KMS-11 (cell line): Measurements from ENCODE around the gene PHACTR3.

Source experiments
- H2AFZ ChIP-seq: fragments of 200-600 bp; sonication (generic); 2 replicates; pipeline ENCODE4 v1.6.1; 2016; ENCODE audit warnings: antibody characterized with exemption, mixed run types, low read depth
- H3K27ac ChIP-seq: fragments of 200-600 bp; sonication (generic); 2 replicates; pipeline ENCODE4 v1.6.1; 2016; ENCODE audit warnings: mild to moderate bottlenecking, mixed run types
- H3K27me3 ChIP-seq: fragments of 200-600 bp; sonication (generic); 2 replicates; pipeline ENCODE4 v1.6.1; 2017; ENCODE audit warnings: mild to moderate bottlenecking, low read depth, mixed run types, moderate library complexity; ENCODE audit not compliant: insufficient read depth
- H3K36me3 ChIP-seq: fragments of 200-600 bp; sonication (generic); 2 replicates; pipeline ENCODE4 v1.6.1; 2017; ENCODE audit warnings: mild to moderate bottlenecking, mixed run types; ENCODE audit not compliant: insufficient read depth
- H3K4me1 ChIP-seq: fragments of 200-600 bp; sonication (generic); 2 replicates; pipeline ENCODE4 v1.6.1; 2016; ENCODE audit warnings: mild to moderate bottlenecking, low read depth, mixed run types; ENCODE audit not compliant: poor library complexity, severe bottlenecking
- H3K4me2 ChIP-seq: fragments of 200-600 bp; sonication (generic); 2 replicates; pipeline ENCODE4 v1.7.0; 2016; ENCODE audit warnings: mild to moderate bottlenecking, mixed run types
- H3K4me3 ChIP-seq: fragments of 200-600 bp; sonication (generic); IDR thresholded peaks from 2 replicates; pipeline ENCODE4 v1.6.1; 2017; ENCODE audit warnings: low read depth, low read length, mixed read lengths; ENCODE audit not compliant: insufficient read depth
- H3K79me2 ChIP-seq: fragments of 200-600 bp; sonication (generic); 2 replicates; pipeline ENCODE4 v1.6.1; 2016; ENCODE audit warnings: low read depth, mixed run types; ENCODE audit not compliant: insufficient read depth
- H3K9ac ChIP-seq: fragments of 200-600 bp; sonication (generic); 2 replicates; pipeline ENCODE4 v1.6.1; 2016; ENCODE audit warnings: mild to moderate bottlenecking, mixed run types
- H4K20me1 ChIP-seq: fragments of 200-600 bp; sonication (generic); 2 replicates; pipeline ENCODE4 v1.6.1; 2016; ENCODE audit warnings: mild to moderate bottlenecking, mixed run types; ENCODE audit not compliant: insufficient read depth
- CTCF ChIP-seq: fragments of 200-600 bp; sonication (generic); conservative IDR thresholded peaks from 2 replicates; pipeline ENCODE4 v1.6.1; 2017; ENCODE audit warnings: low read depth, mild to moderate bottlenecking, antibody characterized with exemption, low read length, moderate library complexity, mixed read lengths

The PHACTR3 gene

GRCh38 chr20:59817406-59817805 is 213.1 kb downstream of the PHACTR3 start:
- Histone ChIP-seq H3K79me2 (no peaks in the 10 kb centered on the region), H3K9ac (no peak overlapping the region), H4K20me1 (no peaks in the 10 kb centered on the region), H3K4me2 (no peak overlapping the region), H3K4me1 (no peaks in the 10 kb centered on the region), H3K36me3 (no peaks in the 10 kb centered on the region), H3K4me3 (no peak overlapping the region), H3K27me3 (no peaks in the 10 kb centered on the region), H3K27ac (no peak overlapping the region), H2AFZ (no peak overlapping the region)
- TF ChIP-seq CTCF = no peak

- no peaks in the 10 kb centered on the region for H3K27me3 ChIP-seq
- H3K27ac ChIP-seq = no peak overlapping the region
- no peak overlapping the region for H2AFZ ChIP-seq
- H3K4me3 ChIP-seq = no peak overlapping the region
- TF ChIP-seq CTCF = no peak
- H4K20me1 ChIP-seq = no peaks in the 10 kb centered on the region
- H3K79me2 ChIP-seq = no peaks in the 10 kb centered on the region
- H3K4me2 ChIP-seq = no peak overlapping the region
- no peaks in the 10 kb centered on the region for H3K4me1 ChIP-seq
- H3K36me3 ChIP-seq = no peaks in the 10 kb centered on the region
- H3K9ac ChIP-seq = no peak overlapping the region
Observed at GRCh38 chr20:59817846-59818615, 213.7 kb downstream of the PHACTR3 start.

- no peaks in the 10 kb centered on the region for H3K4me1 ChIP-seq
- no peak for TF ChIP-seq CTCF
- H3K9ac ChIP-seq = no peak overlapping the region
- no peak overlapping the region for H3K4me2 ChIP-seq
- H4K20me1 ChIP-seq = no peaks in the 10 kb centered on the region
- H3K36me3 ChIP-seq = no peaks in the 10 kb centered on the region
- no peak overlapping the region for H3K4me3 ChIP-seq
- H3K27me3 ChIP-seq = no peaks in the 10 kb centered on the region
- no peak overlapping the region for H2AFZ ChIP-seq
- H3K27ac ChIP-seq = no peak overlapping the region
- no peaks in the 10 kb centered on the region for H3K79me2 ChIP-seq
Observed at GRCh38 chr20:59818911-59819310, 214.6 kb downstream of the PHACTR3 start.

GRCh38 chr20:59819496-59820203 is 215.3 kb downstream of the PHACTR3 start:
- Histone ChIP-seq H3K4me3 (no peak overlapping the region), H4K20me1 (no peaks in the 10 kb centered on the region), H3K4me2 (no peak overlapping the region), H3K27ac (no peak overlapping the region), H3K27me3 (no peaks in the 10 kb centered on the region), H3K4me1 (no peaks in the 10 kb centered on the region), H3K9ac (no peak overlapping the region), H2AFZ (no peak overlapping the region), H3K36me3 (no peaks in the 10 kb centered on the region), H3K79me2 (no peaks in the 10 kb centered on the region)
- TF ChIP-seq CTCF = no peak
